Gastrocnemius medialis (tissue), 4 donors: Measurements from ENCODE around the gene ZNF865. TPM values are rescaled to one million over a fixed set of nuclear protein-coding genes. Genes with fewer than 3 reads are reported as not detected.

ENCODE experiments used
- ATAC-seq, 2 donors: fragments of 150-250 bp; one replicate each; pipeline ENCODE4 v1.9.1; 2016
- DNase-seq, 2 donors: peaks; one replicate each; pipeline ENCODE4 v3.0.0-alpha.2; 2019
- H3K27ac ChIP-seq, 4 donors: fragments of 200-600 bp; sonication (generic); 1 replicate in 1 of 4; 2 replicates in 3 of 4; pipeline ENCODE4 v1.5.1; 2016 to 2018; ENCODE audit warnings: mild to moderate bottlenecking in 2 of 4, moderate library complexity in 1 of 4
- H3K27me3 ChIP-seq, 3 donors: fragments of 200-600 bp; sonication (generic) in 2 of 3; 1 replicate in 1 of 3; 2 replicates in 2 of 3; pipeline versions ENCODE4 v1.5.1 to v1.6.0; 2016 to 2019; ENCODE audit warnings: mild to moderate bottlenecking in 1 of 3, moderate library complexity in 1 of 3
- H3K36me3 ChIP-seq, 2 donors: fragments of 200-600 bp; sonication (generic) in 1 of 2; one replicate each; pipeline ENCODE4 v1.5.1; 2017 to 2018
- H3K4me1 ChIP-seq, 2 donors: fragments of 200-600 bp; sonication (generic) in 1 of 2; one replicate each; pipeline ENCODE4 v1.5.1; 2016 to 2017; ENCODE audit warnings: mild to moderate bottlenecking in 2 of 2
- H3K4me3 ChIP-seq, 4 donors: fragments of 200-600 bp; sonication (generic) in 3 of 4; 1 replicate in 1 of 4; 2 replicates in 3 of 4; pipeline ENCODE4 v1.5.1; 2016 to 2019; ENCODE audit warnings: mild to moderate bottlenecking in 2 of 4
- H3K9me3 ChIP-seq, 3 donors: fragments of 200-600 bp; sonication (generic) in 2 of 3; 1 replicate in 1 of 3; 2 replicates in 2 of 3; pipeline ENCODE4 v1.5.1; 2016 to 2019
- CTCF ChIP-seq, 5 experiments: fragments of 450-650 bp in 3 of 5; fragments of 200-600 bp in 2 of 5; sonication (generic) in 2 of 5; IDR thresholded peaks in 4 of 5; conservative IDR thresholded peaks in 1 of 5; 1 replicate in 4 of 5; 2 replicates in 1 of 5; pipeline ENCODE4 v1.5.1; 2016 to 2019; ENCODE audit warnings: antibody characterized with exemption in 5 of 5, mild to moderate bottlenecking in 3 of 5, moderate library complexity in 3 of 5
- POLR2A ChIP-seq, 2 donors: fragments of 450-650 bp; IDR thresholded peaks; one replicate each; pipeline ENCODE4 v1.6.1; 2017; ENCODE audit warnings: antibody characterized with exemption in 2 of 2, mild to moderate bottlenecking in 2 of 2, moderate library complexity in 2 of 2
- in situ Hi-C, 4 donors: fragments of 200-750 bp; cut with MboI; loops; one replicate each; pipeline versions ENCODE4 v1.15.0 to v1.8.0; 2017; ENCODE audit warnings: low sequenced_read_pairs in 4 of 4
- intact Hi-C: fragments of 100-400 bp; cut with DNase I; formaldehyde crosslinking; loops from one replicate; pipeline ENCODE4 v1.15.1; 2023; ENCODE audit warnings: low total_unique reads
- total RNA-seq, 4 donors: library from RNA; depleted of rRNA; stranded (reverse); fragments of >200 nt; gene quantifications; one replicate each; pipeline versions ENCODE4 v1.1.0 to v1.2.3, GENCODE V29; 2016

ZNF865 gene
- total RNA-seq, 4 donors from 2014 or later, result 10.3 to 23.4 (median 15.2) TPM

DNA sequence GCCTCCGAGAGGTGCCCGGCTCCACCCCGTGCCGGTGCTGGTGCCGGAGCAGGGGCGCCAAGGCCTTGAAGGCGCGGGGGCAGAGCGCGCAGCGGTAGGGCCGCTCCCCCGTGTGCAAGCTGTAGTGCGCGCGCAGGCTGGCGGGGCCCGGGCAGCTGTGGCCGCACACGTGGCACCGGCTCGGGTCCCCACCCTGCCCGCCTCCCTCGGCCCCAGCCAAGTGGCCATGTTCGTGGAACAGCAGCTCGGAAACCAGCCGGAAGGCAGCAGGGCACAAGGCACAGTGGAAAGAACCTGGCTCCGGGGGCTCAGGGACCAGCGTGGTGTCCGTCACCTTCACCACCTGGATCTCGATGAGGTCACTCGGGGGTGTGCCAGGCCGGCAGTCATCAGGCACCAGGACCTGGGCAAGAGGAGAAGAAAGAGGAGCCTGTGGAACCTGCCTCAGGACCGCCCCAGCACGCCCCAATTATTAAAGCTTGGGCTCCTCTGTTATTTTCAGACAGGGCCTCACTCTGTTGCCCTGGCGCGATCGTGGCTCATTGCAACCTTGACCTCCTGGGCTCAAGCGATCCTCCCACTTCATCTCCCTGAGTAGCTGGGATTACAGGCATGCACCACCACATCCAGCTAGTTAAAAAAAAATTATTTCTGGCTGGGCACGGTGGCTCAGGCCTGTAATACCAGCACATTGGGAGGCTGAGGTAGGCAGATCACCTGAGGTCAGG, 17.0 kb downstream of the ZNF865 start:
- intact Hi-C loops, result loop anchor here (5.0 kb wide), 1 partner anchor 215 kb away; the partner anchor contains the start of gene UBE2S
- Histone ChIP-seq H3K4me1 (peaks cover 39 to 46% of the 10 kb centered on the region in 2 donors), H3K4me3 (no peak overlapping the region), H3K36me3 (peaks cover 0 to 12% of the 10 kb centered on the region in 2 donors), H3K27ac (peak overlapping the region; percentile 97 to 99 (median 98)), H3K9me3 (no peaks in the 10 kb centered on the region), H3K27me3 (no peaks in the 10 kb centered on the region)
- ATAC-seq, result no peak
- DNase-seq, result no peak
- in situ Hi-C loops, result no loop called here
- TF ChIP-seq CTCF (IDR thresholded peaks at IDR 0.05 in 4 of 5, conservative IDR thresholded peaks at IDR 0.05 in 1 of 5), result no peak
- no peak for TF ChIP-seq POLR2A (IDR thresholded peaks at IDR 0.05)

- in situ Hi-C loops, result no loop called here
- H3K4me3 ChIP-seq, result peak overlapping the region in 1 of 4 donors; percentile 77
- intact Hi-C loops, result loop anchor here (5.0 kb wide), 1 partner anchor 216 kb away; the partner anchor contains the start of gene UBE2S
- peaks cover 39 to 46% of the 10 kb centered on the region in 2 donors for H3K4me1 ChIP-seq
- DNase-seq (no peak), ATAC-seq (no peak)
- TF ChIP-seq POLR2A (IDR thresholded peaks at IDR 0.05), result no peak
- TF ChIP-seq CTCF (IDR thresholded peaks at IDR 0.05 in 4 of 5, conservative IDR thresholded peaks at IDR 0.05 in 1 of 5), result no peak
- peak overlapping the region; percentile 97 to 99 (median 98) for H3K27ac ChIP-seq
- H3K27me3 ChIP-seq, result no peaks in the 10 kb centered on the region
- peaks cover 0 to 7% of the 10 kb centered on the region in 2 donors for H3K36me3 ChIP-seq
- H3K9me3 ChIP-seq, result no peaks in the 10 kb centered on the region
These were observed 17.7 kb downstream of the ZNF865 start for GRCh38 chr19:55623130-55623529.

- ATAC-seq (peak; percentile 50 to 62), DNase-seq (peak; percentile 50 to 58)
- intact Hi-C loops, result loop anchor here (5.0 kb wide), 1 partner anchor 216 kb away; the partner anchor contains the start of gene UBE2S
- TF ChIP-seq POLR2A (IDR thresholded peaks at IDR 0.05) (no peak), CTCF (IDR thresholded peaks at IDR 0.05 in 4 of 5, conservative IDR thresholded peaks at IDR 0.05 in 1 of 5) (no peak)
- peaks cover 0 to 7% of the 10 kb centered on the region in 2 donors for H3K36me3 ChIP-seq
- H3K4me3 ChIP-seq, result peak overlapping the region; percentile 3 to 77 (median 72)
- no peaks in the 10 kb centered on the region for H3K27me3 ChIP-seq
- in situ Hi-C loops, result no loop called here
- H3K27ac ChIP-seq, result peak overlapping the region; percentile 97 to 99 (median 98)
- H3K9me3 ChIP-seq, result no peaks in the 10 kb centered on the region
- H3K4me1 ChIP-seq, result peaks cover 38 to 45% of the 10 kb centered on the region in 2 donors
These were observed 18.1 kb downstream of the ZNF865 start for GRCh38 chr19:55623561-55623960.

DNA sequence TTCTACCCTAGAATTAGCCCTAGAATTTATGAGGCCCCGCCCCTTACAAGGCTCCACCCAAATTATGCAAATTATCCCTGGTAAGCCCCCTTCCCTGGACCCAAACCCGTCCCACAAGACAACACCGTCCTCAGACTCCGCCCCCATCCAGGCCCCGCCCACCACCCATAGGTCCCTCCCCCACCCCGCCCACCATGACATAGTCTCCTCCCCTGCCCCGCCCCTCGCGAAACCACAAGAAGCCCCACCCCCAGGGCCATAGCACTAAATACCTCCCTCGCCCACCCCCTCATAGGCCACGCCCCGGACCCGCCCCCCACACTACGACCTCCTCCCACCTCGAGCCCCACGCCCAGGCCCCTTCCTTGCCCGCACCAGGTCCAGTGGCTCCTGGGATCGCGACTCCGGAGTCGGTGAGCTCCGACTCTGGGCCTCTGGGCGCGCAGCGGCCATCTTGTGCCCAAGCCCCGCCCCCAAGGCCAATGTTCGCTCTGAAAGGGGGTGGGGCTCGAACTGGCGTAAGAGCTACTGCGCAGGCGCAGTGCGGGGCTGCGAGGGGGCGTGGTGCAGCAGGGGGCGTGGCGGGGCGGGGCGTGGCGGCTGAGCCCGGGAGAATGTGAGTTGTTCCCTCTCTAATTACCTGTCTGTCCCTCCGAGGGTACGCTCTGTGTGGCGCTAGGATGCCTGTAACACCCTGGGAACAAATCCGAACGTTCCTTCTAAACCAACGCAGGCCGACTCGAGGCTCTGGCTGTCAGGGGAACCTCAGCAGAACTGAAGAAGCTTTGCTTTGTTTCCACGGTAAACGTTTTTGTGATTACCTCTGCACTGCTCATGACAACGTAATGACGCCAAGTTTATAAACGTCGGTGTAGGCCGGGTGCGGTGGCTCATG, 18.9 kb downstream of the ZNF865 start, which contains the start of gene ZNF784:
ZNF784 (minus strand) TSS at position 458 of the 895 bp plus-strand sequence; CDS start at position 453, 5 bp downstream.
- Histone ChIP-seq H3K9me3 (no peaks in the 10 kb centered on the region), H3K36me3 (peaks cover 0 to 7% of the 10 kb centered on the region in 2 donors), H3K27me3 (no peaks in the 10 kb centered on the region), H3K4me1 (peaks cover 30 to 37% of the 10 kb centered on the region in 2 donors), H3K4me3 (peak within 1 kb of the TSS; percentile 71 to 77 (median 74)), H3K27ac (peak within 1 kb of the TSS; percentile 97 to 99 (median 98))
- TF ChIP-seq POLR2A (IDR thresholded peaks at IDR 0.05), result peak; percentile 38 to 49
- TF ChIP-seq CTCF (IDR thresholded peaks at IDR 0.05 in 4 of 5, conservative IDR thresholded peaks at IDR 0.05 in 1 of 5), result no peak
- DNase-seq, result peak; percentile 89 to 91
- intact Hi-C loops, result loop anchor here (1.0 to 5.0 kb wide), 4 partner anchors 19 to 217 kb away; partner anchors contain the start of genes U2AF2, UBE2S, ZNF524 and ZNF865
- in situ Hi-C loops, result loop anchor here in 3 of 4 donors (5.0 to 25.0 kb wide), 2 partner anchors 107 to 487 kb away; partner anchors contain the start of gene TNNT1 (in 1 of the 3)
- peak; percentile 76 to 83 for ATAC-seq
